ENCODE data around the gene CANT1. TPM values are rescaled to one million over a fixed set of nuclear protein-coding genes. Genes with fewer than 3 reads are reported as not detected.
A peak's percentile ranks its signal among the peaks of the same experiment; 100 is the strongest.

Gene CANT1
- polyA plus RNA-seq, 10 donors = 23.6 to 37.8 (median 28.4) TPM

- peak; percentile 53 to 89 (median 63) for DNase-seq
Observed at GRCh38 chr17:78979780-78980623, 29.6 kb downstream of the CANT1 start, which contains the start of gene LGALS3BP. LGALS3BP (minus strand) TSS chr17:78979923; CDS start chr17:78977191, 2,732 bp downstream.

GRCh38 chr17:78977997-78978973 is 31.3 kb downstream of the CANT1 start:
- no peak for DNase-seq

- no peak for DNase-seq
Observed at GRCh38 chr17:78977681-78977943, 32.0 kb downstream of the CANT1 start.

GRCh38 chr17:78976907-78977680 is 32.5 kb downstream of the CANT1 start:
- DNase-seq = no peak

GRCh38 chr17:78974635-78975591 is 34.7 kb downstream of the CANT1 start:
- peak; percentile 67 to 87 (median 76) for DNase-seq

GRCh38 chr17:78973792-78974520 is 35.6 kb downstream of the CANT1 start:
- DNase-seq = no peak

- no peak for DNase-seq
Observed at GRCh38 chr17:78973196-78973595, 36.4 kb downstream of the CANT1 start.

GRCh38 chr17:78972507-78973105 is 37.0 kb downstream of the CANT1 start:
- no peak for DNase-seq

- DNase-seq = no peak
Observed at GRCh38 chr17:78971756-78972506, 37.6 kb downstream of the CANT1 start.

- peak; percentile 67 to 90 (median 85) for DNase-seq
Observed at GRCh38 chr17:78970834-78971755, 38.5 kb downstream of the CANT1 start.

GRCh38 chr17:78969865-78970264 is 39.7 kb downstream of the CANT1 start:
- DNase-seq = no peak

GRCh38 chr17:78967782-78968362 is 41.7 kb downstream of the CANT1 start:
- DNase-seq = no peak

- no peak for DNase-seq
Observed at GRCh38 chr17:78966910-78967600, 42.5 kb downstream of the CANT1 start.

- no peak for DNase-seq
Observed at GRCh38 chr17:78966123-78966813, 43.3 kb downstream of the CANT1 start.

GRCh38 chr17:78965491-78965924 is 44.1 kb downstream of the CANT1 start:
- DNase-seq = no peak

- DNase-seq = no peak
Observed at GRCh38 chr17:78963378-78963777, 46.2 kb downstream of the CANT1 start.
